Kidney epithelial cell (primary cell): ENCODE measurements around the gene GUF1. TPM values are rescaled to one million over a fixed set of nuclear protein-coding genes. Genes with fewer than 3 reads are reported as not detected.

Experiments
- DNase-seq: peaks from one replicate; pipeline ENCODE4 v3.0.0-alpha.2; 2010; ENCODE audit warnings: low read depth
- H3K27me3 ChIP-seq: 2 replicates; pipeline ENCODE4 v1.6.0; 2011; ENCODE audit warnings: low read length; ENCODE audit not compliant: control insufficient read depth, insufficient read depth
- H3K36me3 ChIP-seq: 2 replicates; pipeline ENCODE4 v1.5.1; 2011; ENCODE audit warnings: low read length; ENCODE audit not compliant: control insufficient read depth, insufficient read depth
- H3K4me3 ChIP-seq: 2 replicates; pipeline ENCODE4 v1.5.1; 2011; ENCODE audit warnings: low read depth, mild to moderate bottlenecking, control low read depth, low read length
- total RNA-seq: library from RNA; depleted of rRNA; stranded (reverse); fragments of >200 nt; gene quantifications from 2 replicates; pipeline ENCODE4 v1.2.3, GENCODE V29; 2015
- TF ChIP-seq, protein P1 (sequence below): IDR thresholded peaks from 2 replicates; pipeline ENCODE4 v1.5.1; 2011; ENCODE audit warnings: mild to moderate bottlenecking, moderate library complexity, low read length, control low read depth, inconsistent platforms; ENCODE audit not compliant: insufficient read depth, poor library complexity, severe bottlenecking

Gene GUF1, protein sequence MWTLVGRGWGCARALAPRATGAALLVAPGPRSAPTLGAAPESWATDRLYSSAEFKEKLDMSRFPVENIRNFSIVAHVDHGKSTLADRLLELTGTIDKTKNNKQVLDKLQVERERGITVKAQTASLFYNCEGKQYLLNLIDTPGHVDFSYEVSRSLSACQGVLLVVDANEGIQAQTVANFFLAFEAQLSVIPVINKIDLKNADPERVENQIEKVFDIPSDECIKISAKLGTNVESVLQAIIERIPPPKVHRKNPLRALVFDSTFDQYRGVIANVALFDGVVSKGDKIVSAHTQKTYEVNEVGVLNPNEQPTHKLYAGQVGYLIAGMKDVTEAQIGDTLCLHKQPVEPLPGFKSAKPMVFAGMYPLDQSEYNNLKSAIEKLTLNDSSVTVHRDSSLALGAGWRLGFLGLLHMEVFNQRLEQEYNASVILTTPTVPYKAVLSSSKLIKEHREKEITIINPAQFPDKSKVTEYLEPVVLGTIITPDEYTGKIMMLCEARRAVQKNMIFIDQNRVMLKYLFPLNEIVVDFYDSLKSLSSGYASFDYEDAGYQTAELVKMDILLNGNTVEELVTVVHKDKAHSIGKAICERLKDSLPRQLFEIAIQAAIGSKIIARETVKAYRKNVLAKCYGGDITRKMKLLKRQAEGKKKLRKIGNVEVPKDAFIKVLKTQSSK
- 27.7 and 29.6 TPM in 2 replicates for total RNA-seq

DNA sequence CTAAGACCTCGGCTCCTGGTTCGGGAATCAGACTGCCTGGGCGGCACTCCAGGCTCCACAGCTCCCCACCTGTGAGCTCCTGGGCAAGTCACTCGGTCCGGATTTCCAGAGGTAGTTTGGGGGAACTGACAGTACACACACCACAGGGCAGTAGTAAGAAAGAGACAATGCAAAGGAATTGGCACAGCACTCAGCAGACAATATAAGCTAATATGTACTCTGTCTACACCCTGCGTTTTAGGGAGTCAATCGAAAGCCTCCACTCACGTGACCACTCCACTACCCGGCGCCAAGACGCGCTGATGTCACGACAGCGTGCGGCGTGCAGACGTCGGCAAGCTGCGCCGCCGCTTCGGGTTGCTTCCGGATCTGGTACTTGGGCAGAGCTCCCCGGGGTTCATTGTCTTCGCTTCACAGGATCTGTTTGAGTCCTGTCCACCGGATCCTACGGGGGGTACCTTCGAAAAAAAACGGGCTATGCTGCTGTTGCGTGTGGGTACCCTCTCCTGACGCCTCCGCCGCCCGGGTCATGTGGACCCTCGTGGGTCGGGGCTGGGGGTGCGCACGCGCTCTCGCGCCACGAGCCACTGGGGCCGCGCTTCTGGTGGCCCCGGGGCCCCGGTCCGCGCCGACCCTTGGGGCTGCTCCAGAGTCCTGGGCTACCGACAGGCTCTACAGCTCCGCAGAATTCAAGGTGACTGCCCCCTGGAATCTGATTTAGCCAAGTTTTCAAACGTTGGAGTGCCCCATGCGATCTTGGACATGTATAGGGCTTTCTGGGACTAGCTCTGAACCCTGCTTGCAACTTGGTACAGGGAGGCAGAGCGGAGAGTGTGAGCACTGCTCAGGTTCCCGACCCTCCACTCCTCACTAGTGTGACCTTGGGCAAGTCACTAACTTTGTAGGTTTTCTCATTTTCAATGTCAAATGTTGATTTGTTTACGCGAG lies at the start of gene GUF1:
GUF1 (plus strand) TSS at position 327 of the 948 bp plus-strand sequence; CDS start at position 530, 203 bp downstream.
- no peaks in the 10 kb centered on the region for H3K27me3 ChIP-seq
- peak; percentile 60 for DNase-seq
- TF ChIP-seq, protein P1, sequence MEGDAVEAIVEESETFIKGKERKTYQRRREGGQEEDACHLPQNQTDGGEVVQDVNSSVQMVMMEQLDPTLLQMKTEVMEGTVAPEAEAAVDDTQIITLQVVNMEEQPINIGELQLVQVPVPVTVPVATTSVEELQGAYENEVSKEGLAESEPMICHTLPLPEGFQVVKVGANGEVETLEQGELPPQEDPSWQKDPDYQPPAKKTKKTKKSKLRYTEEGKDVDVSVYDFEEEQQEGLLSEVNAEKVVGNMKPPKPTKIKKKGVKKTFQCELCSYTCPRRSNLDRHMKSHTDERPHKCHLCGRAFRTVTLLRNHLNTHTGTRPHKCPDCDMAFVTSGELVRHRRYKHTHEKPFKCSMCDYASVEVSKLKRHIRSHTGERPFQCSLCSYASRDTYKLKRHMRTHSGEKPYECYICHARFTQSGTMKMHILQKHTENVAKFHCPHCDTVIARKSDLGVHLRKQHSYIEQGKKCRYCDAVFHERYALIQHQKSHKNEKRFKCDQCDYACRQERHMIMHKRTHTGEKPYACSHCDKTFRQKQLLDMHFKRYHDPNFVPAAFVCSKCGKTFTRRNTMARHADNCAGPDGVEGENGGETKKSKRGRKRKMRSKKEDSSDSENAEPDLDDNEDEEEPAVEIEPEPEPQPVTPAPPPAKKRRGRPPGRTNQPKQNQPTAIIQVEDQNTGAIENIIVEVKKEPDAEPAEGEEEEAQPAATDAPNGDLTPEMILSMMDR, result no peak

DNA sequence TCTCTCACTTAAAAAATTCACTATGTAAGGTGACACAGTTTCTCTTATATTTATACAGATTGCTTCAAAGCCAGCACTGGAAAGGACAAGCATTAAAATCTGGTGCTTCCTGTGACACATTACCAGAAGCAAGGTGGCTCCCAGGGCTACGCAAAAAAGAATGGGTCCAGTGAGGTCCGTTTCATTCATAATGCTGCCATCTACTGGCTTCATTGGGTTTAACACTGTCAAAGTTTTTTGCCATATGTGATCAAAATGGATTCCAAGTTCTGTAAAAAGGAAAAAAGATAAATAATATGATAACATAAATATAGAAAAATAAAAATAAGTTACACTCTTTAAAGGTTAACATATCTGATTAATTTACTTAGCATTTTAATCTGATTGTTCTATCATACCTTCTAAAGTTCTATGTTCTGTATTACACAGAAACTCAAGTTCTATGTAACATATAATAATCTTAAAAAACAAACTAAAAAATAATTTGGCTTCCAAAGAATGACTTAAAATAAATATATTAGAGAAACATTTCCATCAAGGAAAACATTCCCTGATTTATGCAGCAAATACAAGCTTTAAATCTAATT lies 48.8 kb upstream of the GUF1 start:
- TF ChIP-seq, protein P1, result peak; percentile 64
- Histone ChIP-seq H3K36me3 (no peaks in the 10 kb centered on the region), H3K4me3 (no peak overlapping the region), H3K27me3 (no peaks in the 10 kb centered on the region)
- peak; percentile 5 for DNase-seq

More for the DNA sequence above, at the start of gene GUF1:
- Histone ChIP-seq H3K4me3 (peak within 1 kb of the TSS; percentile 68), H3K36me3 (no peaks in the 10 kb centered on the region)

DNA sequence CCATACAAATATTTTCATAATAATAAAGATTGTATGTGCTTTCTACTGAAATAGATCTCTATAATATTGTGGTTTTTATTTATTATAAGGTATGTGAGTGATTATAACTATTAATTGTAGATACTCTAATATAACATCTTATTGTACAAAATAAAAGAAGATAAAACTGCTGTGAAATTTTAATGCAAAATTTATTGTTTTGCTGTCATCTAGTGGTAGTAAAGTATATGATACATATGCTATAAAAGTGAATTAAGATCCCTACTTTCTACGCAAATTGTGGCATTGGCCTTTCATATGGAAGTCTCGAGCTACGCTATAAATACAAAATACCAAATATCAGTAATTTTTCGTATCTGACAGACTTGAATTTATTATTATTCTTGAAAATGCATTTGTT lies 46.1 kb upstream of the GUF1 start:
- TF ChIP-seq, protein P1, result no peak

DNA sequence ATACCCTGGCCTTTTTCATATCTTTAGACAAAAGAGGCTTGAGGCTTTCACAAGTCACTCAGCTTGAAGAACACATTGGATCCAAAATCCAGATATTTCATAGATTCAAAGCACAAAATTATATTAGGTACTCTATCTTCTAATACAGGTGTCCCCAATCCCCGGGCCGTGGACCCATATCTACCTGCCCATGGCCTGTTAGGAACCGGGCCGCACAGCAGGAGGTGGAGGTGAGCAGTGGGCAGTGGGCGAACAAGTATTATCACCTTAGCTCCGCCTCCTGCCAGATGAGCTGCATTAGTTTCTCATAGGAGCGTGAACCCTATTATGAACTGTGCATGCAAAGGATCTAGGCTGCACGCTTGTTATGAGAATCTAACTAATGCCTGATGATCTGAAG lies 45.5 kb upstream of the GUF1 start:
- no peaks in the 10 kb centered on the region for H3K36me3 ChIP-seq
- no peak overlapping the region for H3K4me3 ChIP-seq
- DNase-seq, result no peak
- TF ChIP-seq, protein P1, result no peak
- no peaks in the 10 kb centered on the region for H3K27me3 ChIP-seq

More for the DNA sequence above, 46.1 kb upstream of the GUF1 start:
- DNase-seq, result no peak
- H3K36me3 ChIP-seq, result no peaks in the 10 kb centered on the region
- H3K27me3 ChIP-seq, result no peaks in the 10 kb centered on the region
- no peak overlapping the region for H3K4me3 ChIP-seq

DNA sequence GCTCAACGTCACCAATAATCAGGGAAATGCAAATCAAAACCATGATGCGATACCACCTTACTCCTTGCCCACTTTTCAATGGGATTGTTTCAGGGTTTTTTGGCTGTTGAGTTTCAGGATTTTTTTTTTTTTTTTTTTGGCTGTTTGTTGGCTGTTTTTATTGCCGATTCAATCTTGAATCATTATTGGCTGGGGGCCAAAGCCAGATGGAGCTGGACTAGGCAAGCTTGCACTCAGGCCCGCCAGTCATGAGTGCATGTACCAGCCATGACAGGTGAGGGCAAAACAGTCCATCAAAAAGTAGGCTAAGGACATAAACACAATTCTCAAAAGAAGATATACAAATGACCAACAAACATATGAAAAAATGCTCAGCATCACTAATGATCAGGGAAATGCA lies 40.1 kb upstream of the GUF1 start:
- no peaks in the 10 kb centered on the region for H3K27me3 ChIP-seq
- TF ChIP-seq, protein P1, result no peak
- no peak overlapping the region for H3K4me3 ChIP-seq
- no peaks in the 10 kb centered on the region for H3K36me3 ChIP-seq
- no peak for DNase-seq
